GM19035 (cell line): ENCODE results near the gene PLCB4.
"Not testable (repeated sequence)": the region's sequence is repeated elsewhere in the genome, so short reads cannot be mapped to it uniquely, and the experiment has no call there.

Source experiments
- ATAC-seq: cut with Tn5 transposase; IDR thresholded peaks from one replicate; pipeline ENCODE4 v1.9.1; 2021; ENCODE audit not compliant: unreplicated experiment

PLCB4 gene

DNA sequence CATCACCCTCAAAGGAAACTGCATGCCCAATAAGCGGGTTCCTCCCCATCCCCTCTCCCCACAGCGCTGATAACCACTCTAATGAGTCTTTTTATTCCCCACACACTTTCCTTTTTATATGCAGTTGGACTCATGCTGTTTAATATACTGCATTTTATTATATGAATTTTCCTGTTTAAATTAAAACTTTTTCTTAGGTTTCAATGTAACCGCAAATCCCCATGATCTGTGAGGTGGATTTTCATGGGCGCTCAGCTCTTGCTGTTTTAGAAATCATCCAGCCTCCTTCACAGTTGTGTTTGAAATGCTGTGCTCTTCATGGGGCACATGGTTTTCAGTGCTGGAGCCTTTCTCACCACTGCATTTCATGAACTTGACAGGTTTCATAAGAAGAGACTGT is 280.4 kb downstream of the PLCB4 start:
- no peak for ATAC-seq

DNA sequence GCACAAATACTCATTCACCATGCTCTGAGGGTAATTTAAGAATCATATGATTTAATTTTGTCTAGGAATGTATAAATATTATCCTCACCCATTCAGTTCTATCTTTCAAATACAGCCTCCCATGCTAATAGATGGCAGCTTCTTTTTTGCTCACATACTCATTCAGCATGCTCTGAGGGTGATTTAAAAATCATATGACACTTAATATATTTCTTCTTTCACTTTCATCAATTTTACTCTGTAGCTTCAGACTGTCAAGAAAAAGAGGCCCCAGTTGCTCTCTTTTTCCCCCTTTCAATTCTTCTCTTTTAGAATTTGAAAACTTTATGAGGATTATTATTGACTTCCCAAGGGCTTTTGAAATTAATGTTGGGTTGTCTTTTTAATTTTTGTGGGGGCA is 283.9 kb downstream of the PLCB4 start:
- ATAC-seq = no peak

DNA sequence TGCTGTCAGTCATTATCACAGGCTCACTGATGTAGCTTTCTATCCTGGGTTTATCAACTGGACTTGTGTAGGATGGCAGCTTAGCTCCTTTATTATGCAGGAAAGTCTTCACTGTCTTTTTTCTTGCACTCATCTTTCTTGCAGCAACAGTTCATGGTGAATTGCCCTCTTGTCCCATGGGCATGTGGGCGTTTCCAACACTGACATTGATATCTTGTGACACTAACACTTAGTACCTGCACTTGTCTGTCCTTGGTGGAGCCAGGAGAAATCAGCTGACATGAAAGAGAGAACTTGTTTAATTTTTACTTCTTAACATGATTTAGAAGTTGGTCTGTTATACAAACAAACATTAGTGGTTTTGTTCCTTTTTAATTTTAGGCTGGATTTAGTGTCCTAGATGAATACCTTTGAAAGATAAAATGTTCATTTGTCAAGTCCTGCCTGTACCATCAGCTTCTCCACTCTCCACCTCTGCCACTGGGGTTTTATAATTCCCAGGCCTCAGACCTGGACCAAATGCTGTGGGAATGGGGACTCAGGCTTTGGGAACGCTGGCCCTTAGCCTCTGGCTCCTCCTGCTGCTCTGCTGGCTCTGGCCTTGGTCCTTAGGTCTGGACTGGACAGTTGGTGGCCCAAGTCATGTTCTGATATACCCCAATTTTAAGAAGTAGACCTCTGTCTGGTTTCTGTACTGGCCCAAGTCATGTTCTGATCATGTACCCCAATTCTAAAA is 284.5 kb downstream of the PLCB4 start:
- ATAC-seq = no peak

DNA sequence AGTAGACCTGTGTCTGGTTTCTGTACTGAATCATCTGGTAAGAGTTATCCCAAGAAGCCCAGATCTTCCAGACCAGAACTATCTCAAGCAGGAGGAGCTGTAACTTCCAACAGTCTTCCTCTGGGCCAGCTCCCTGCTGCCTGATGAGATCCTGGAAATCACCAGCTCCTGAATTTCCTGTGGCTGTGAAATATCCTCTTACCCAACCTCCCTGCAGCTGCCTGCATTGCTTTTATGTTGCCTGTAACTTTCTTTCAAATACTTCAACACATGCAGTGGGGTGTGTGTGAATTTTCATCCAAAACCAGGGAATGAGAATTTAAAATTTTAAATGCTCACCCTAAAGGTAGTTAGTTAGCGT is 285.0 kb downstream of the PLCB4 start:
- no peak for ATAC-seq

DNA sequence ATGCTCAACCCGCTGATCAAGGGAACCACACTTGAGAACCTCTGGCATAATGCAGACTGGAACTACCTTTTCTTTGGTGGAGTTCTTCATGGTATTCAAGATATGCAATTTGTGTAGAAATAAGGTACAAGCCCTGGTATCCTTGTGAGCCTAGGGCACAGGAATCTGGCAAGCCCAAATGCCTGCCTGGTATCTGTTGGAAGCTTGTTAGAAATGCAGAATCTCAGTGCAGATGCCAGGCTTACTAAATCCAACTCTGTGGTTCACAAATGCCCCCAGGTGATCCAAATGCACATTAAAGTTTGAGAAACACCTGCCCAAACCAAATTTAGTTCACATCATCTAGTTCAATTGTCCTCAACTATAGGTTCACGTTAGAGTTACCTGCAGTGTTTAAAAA is 285.7 kb downstream of the PLCB4 start:
- ATAC-seq = no peak

DNA sequence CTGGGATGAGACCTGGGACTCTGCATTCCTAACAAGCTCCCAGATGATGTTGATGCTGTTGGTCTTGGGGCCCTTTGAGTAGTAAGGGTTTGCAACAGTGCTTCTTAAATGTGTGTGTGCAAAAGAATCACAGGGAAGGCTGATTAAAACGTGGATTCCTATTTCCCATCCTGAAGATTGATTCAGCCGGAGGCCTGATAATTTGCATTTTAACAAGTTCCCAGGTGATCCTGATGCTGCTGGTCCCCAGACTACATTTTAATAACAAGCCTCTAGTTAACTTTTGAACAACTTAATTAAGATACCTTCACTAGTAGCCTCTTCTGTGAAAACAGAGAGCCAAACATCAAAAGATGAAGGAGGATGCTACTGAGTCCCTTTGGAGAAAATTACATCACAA is 289.1 kb downstream of the PLCB4 start:
- no peak for ATAC-seq

DNA sequence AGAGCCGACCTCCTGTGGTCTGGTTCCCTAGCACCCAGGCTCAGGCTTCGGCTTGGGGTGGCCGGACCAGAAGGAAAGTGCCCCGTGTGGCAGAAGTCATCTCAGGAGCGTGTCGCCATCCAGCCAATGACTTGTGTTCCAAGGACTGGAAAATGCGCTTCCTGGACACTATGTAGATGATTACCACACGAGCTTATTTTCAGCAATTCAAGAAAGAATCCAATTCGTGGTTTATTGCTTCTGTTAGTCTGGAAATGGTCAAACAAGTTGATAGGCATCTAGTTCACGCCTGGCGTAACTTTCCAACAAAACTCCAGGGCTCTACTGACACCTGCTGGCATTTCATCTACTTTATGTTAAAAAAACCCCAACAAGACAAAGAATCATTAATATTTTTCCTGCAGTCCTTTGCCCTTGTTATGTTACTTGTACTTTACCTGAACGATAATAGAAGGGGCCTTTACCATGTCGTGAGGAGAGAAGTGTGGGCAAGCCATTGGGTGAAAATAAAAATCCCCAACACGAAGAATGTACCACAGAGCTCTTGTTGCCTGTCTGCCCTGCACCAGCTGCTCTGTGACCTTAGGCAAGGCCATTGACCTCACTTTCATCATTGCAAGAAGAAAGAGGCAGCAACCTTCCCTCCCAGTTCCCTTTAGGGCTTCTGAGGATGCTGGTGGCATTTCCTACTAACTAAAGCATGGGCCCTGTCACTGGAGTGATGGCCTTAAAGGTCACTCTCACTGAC is 290.8 kb downstream of the PLCB4 start:
- no peak for ATAC-seq

DNA sequence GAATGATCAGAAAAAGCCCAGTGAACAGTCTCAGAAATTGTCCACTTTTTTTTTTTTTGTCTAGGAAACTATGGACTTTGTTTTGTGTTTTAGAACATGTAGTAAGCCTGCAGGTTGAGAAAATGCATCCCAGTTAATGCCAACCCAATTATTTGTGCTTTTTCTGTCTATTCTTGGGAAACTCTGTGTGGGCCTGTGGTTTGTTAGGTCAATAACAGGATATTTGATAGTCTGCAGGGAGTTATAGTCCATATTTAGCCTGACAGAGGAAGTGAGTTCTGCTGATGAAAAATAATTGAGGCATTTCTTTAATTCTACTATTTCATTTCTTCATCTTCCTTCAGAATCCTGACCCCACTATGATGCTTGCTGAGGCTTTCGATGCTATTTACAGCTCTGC is 291.5 kb downstream of the PLCB4 start:
- ATAC-seq = no peak

DNA sequence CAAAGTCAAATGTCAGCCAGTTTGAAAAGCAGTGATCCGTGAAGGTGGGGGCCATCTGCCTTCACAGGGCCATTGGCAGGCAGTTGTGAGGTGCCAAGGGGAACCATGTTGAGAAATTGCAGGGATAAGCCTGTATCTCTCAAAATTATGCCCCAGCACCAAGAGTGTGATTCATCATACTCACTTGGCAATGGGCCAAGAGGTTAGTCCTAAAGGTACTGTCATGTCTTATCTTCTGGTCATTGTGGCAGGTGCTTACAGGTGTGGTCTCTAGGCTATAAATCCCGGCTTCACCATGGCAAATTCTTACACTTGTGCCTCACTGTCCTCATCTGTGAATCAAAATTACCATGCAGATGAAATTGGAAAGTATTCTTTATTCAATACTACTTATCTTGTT is 294.8 kb downstream of the PLCB4 start:
- no peak for ATAC-seq

DNA sequence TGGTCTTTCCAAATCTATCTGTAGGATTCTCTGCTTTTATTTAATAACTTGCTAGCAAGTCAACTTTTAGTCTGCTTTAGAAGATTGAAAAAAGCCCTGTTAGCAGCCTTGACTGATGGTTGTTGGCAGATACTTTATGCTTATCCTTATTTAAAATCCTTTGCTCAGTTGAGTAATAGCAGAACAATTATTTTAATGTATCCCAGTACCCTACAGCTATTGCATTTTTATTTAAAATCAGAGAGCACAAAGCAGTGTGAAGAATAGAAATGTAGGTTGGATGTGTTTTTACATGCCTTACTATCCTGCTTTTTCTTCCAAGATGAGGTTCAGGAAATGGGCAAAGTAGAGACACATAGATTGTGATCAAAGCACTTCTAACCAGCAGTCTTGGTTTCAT is 298.4 kb downstream of the PLCB4 start:
- ATAC-seq = no peak

DNA sequence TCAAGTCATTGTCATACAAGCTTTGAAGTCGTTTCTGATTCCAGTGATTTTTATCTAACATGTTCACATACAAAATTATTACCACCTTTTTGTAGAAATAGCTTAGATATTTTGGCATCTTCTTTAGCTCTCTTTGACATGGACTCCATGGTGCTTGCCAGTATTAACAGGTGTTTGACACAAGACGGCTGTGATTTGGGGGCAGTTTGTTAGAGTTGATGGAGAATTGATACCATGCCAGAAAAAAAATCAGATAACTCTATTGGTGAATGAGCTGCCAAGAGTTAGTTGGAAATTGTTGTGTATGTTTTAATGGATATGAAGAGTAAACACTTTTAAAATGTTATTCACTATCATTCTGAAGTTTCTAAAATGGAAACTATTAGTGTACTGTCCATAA is 298.9 kb downstream of the PLCB4 start:
- ATAC-seq = no peak

DNA sequence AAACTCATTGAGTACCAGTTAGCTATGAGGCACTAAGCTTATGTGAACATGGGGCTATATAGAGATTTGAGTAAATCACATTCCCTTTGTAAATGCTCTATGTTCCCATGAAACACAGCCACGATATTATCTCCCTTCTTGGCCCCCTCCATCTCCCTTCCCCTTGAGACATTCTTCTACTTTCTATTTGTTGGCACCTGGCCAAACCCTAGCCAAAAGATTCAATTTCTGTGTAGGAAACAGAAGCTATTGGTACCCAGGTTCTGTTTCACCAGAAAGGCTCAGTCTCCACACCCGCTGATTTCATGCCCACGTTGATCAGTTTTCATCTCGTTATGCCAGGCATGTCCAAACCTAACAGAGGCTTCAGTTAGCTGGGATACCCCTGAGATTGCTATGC is 300.0 kb downstream of the PLCB4 start:
- ATAC-seq = no peak

DNA sequence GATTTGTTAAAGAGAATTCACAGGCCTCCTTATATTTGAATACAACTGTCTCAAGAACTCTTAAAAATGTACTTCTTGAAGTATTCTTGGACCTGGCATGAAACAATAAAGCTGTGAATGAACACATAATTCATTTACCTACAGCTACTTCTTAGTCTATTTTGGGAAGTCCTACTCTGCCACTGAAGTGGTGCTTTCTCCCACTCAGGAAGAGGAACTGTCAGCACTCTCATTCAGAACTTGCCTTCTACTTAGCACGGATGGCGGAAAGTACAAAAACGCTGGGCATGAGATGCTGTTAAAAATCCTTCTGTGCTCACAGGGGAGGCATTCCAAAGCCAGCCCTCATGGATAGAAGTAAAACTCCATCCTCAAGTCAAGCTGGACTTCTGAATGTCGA is 300.7 kb downstream of the PLCB4 start:
- no peak for ATAC-seq

DNA sequence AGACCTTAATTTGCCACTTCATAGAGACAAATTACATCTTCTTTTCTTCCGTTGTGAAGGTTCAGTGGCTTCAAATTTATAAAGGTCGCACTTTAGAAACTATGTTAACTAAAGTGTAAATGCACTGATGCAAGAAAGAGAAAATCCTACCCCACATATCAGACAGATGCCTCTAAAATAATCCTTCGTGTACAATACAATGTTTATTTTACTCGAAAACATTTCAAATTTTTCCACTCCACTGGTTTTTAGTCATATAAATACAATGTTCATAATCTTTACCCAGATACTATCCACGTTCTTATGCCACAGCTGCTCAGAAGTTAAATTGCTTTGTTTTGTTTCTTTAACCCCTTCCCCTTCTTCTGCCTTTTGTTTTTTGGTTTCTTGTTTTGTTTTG is 305.2 kb downstream of the PLCB4 start:
- ATAC-seq = no peak

DNA sequence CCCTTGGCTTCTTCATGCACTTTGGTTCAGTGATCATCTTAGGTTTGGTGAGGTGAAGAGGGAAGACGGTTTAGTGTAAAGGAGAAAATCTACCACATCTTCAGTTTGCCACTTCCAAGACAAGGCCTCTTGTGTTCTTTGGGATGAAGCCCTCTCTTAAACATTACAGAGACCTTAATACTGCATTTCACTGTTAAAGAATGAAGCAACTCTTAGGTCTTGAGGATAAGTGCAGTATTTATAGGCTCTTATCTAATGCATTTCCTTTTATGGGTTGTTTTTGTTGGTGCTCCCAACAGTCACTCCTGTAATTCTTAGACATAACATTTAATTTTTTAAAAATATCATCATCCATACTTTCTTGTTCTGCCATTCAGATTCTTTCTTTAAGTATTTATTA is 305.6 kb downstream of the PLCB4 start:
- ATAC-seq = no peak

DNA sequence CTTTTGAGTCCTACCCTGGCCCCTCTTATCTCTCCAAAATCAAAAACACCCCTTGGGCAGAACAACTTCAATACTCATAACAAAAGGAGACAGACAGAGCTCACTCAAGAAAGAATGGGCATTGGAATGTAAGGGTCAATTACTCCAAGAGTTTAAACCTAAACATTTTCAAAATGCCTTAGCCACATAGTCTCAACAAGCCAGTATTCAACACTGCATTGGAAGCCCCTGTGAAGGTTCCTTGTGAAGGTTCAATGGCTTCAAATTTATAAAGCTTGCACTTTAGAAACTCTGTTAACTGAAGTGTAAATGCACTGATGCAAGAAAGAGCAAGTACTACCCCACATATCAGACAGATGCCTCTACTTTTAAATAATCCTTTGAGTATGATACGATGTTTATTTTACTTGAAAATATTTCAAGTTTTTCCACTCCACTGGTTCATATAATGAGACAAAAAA is 306.4 kb downstream of the PLCB4 start:
- ATAC-seq = no peak

DNA sequence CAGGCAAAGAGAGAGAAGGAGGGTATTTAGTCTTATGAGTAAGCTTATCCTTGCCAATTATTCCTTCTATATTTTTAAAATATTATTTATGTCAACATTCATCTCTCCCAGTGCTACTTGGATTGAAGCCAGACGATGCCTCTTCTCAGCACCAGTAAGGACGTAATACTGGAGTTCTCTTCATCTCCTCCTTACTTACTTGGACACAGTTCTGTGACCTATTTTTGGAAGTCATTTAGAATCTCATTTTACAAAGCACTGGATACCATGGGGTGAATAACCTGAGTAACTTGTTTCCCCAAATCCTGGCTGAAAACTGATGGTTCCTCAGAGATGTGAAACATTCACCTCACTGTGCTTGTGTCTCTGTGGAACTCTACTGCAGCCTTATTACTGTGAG is 308.1 kb downstream of the PLCB4 start:
- ATAC-seq = no peak

DNA sequence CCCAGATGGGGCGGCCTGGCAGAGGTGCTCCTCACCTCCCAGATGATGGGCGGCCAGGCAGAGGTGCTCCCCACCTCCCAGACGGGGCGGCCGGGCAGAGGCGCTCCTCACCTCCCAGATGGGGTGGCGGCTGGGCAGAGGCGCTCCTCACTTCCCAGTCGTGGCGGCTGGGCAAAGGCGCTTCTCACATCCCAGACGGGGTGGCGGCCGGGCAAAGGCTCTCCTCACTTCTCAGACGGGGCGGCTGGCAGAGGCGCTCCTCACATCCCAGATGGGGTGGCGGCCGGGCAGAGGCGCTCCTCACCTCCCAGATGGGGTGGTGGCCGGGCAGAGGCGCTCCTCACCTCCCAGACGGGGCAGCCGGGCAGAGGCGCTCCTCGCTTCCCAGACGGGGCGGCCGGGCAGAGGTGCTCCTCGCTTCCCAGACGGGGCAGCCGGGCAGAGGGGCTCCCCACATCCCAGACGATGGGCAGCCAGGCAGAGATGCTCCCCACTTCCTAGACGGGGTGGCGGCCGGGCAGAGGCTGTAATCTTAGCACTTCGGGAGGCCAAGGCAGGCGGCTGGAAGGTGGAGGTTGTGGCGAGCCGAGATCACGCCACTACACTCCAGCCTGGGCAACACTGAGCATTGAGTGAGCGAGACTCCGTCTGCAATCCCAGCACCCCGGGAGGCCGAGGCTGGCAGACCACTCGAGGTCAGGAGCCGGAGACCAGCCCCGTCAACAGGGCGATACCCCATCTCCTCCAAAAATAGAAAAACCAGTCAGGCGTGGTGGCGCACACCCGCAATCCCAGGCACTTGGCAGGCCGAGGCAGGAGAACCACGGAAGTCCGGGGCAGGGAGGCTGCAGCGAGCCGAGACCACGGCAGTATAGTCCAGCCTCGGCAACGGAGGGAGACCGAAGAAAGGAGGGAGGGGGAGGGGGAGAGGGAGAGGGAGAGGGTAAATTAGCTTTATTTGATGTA is 316.7 kb downstream of the PLCB4 start:
- ATAC-seq = not testable (repeated sequence)

DNA sequence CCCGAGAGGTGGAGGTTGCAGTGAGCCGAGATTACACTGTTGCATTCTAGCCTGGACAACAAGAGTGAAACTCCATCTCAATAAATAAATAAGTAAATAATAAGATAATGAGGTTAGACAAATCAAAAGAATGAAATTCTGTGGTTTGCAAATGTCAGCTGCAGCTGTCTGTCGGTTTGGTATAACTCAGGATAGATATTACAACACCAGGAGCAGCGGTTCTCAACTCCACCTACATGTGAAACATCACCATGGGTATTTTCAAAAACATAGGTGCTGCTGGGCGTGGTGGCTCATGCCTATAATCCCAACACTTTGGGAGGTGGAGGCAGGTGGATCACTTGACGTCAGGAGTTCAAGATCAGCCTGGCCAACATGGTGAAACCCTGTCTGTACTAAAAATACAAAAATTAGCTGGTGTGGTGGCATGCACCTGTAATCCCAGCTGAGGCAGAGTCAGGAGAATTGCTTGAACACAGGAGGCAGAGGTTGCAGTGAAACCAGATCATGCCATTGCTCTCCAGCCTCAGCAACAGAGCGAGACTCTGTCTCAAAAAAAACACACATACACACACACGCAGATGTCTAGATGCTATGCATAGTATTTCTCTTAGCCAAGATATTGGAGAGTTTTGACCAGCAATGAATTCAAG is 319.4 kb downstream of the PLCB4 start:
- ATAC-seq = no peak

DNA sequence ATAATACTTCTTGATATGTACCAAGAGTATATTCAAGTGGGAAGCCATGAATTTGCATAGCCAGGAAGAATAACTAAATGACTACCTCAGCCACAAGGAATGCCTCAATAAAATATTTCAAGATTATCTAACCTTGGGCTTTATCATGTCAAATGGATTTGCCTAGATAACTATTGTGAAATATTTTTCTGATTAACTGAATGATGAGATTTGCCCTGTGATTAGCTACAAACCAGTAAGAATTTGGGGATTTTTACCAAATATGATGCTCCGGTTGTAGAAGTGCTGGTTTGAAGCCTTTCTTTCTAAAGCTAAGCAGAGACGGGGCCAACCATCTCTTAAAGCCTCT is 319.9 kb downstream of the PLCB4 start:
- ATAC-seq = no peak

DNA sequence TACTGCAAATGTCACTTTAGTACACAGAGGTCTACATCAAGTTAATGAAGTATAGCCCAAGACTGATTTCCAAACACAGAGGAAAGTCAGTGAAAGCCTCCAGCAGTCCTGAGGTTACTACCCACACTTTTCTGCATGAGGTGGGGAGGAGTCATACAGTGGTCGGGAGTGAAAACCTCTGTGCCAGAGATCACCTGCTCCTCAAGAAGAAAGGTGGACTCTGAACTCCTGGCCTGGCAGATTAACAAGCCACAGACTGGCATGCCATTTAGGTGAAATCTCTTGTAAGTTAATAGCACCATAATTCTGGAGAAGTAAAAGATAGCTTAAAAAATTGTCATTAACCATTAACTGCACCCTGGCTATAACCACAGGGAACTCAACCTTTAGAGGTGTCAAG is 320.5 kb downstream of the PLCB4 start:
- no peak for ATAC-seq
